Right ventricle myocardium superior (tissue), 1 donor: ENCODE data around the gene MCTP1. TPM values are rescaled to one million over a fixed set of nuclear protein-coding genes. Genes with fewer than 3 reads are reported as not detected.

Experiments
- ATAC-seq: fragments of 200-7000 bp; cut with Tn5 transposase; one replicate; pipeline ENCODE4 v1.9.1; 2020; ENCODE audit warnings: mild to moderate bottlenecking; ENCODE audit not compliant: poor library complexity
- DNase-seq: peaks from one replicate; pipeline ENCODE4 v3.0.0-alpha.2; 2020
- intact Hi-C: fragments of 100-400 bp; cut with DNase I; formaldehyde crosslinking; loops from one replicate; pipeline ENCODE4 v1.11.2; 2022
- total RNA-seq: library from RNA; stranded (reverse); fragmentation: NEBNext Ultra II Directional; extraction: Animal tissue kit (Norgen Biotek cat#: 25700); gene quantifications from one replicate; pipeline ENCODE4 v1.2.1, GENCODE V29; 2021
- donor health status: DM: no; HTN: yes; CAD: no; lungs with severe emphysema.

MCTP1 gene
- total RNA-seq, 1 donor from 2014 or later, result 7.1 TPM

- intact Hi-C loops, result no loop called here
- DNase-seq, result no peak
- ATAC-seq, result no peak
Measured at GRCh38 chr5:95093211-95093610, 191.7 kb downstream of the MCTP1 start.

GRCh38 chr5:95090774-95091173 lies 194.1 kb downstream of the MCTP1 start:
- no peak for ATAC-seq
- no peak for DNase-seq
- intact Hi-C loops, result no loop called here

GRCh38 chr5:95087816-95088317 lies 197.0 kb downstream of the MCTP1 start:
- peak; percentile 38 for DNase-seq
- intact Hi-C loops, result no loop called here
- peak; percentile 36 for ATAC-seq

GRCh38 chr5:95086927-95087815 lies 197.7 kb downstream of the MCTP1 start:
- intact Hi-C loops, result no loop called here
- DNase-seq (no peak), ATAC-seq (no peak)

- ATAC-seq (no peak), DNase-seq (no peak)
- intact Hi-C loops, result no loop called here
Measured at GRCh38 chr5:95084757-95085156, 200.1 kb downstream of the MCTP1 start.

GRCh38 chr5:95083606-95084005 lies 201.3 kb downstream of the MCTP1 start:
- intact Hi-C loops, result no loop called here

GRCh38 chr5:95081982-95082381 lies 202.9 kb downstream of the MCTP1 start:
- intact Hi-C loops, result no loop called here

More at GRCh38 chr5:95083606-95084005, 201.3 kb downstream of the MCTP1 start:
- ATAC-seq, result no peak
- DNase-seq, result no peak

GRCh38 chr5:95081500-95081960 lies 203.4 kb downstream of the MCTP1 start:
- intact Hi-C loops, result no loop called here
- DNase-seq, result peak; percentile 59
- peak; percentile 74 for ATAC-seq

More at GRCh38 chr5:95081982-95082381, 202.9 kb downstream of the MCTP1 start:
- DNase-seq (no peak), ATAC-seq (peak; percentile 12)

GRCh38 chr5:95080441-95080840 lies 204.5 kb downstream of the MCTP1 start:
- intact Hi-C loops, result no loop called here
- no peak for ATAC-seq
- no peak for DNase-seq

GRCh38 chr5:95080030-95080429 lies 204.9 kb downstream of the MCTP1 start:
- ATAC-seq, result no peak
- intact Hi-C loops, result no loop called here

GRCh38 chr5:95078868-95079267 lies 206.0 kb downstream of the MCTP1 start:
- intact Hi-C loops, result no loop called here
- DNase-seq (no peak), ATAC-seq (no peak)

More at GRCh38 chr5:95080030-95080429, 204.9 kb downstream of the MCTP1 start:
- no peak for DNase-seq

GRCh38 chr5:95076395-95077185 lies 208.3 kb downstream of the MCTP1 start:
- ATAC-seq, result no peak

GRCh38 chr5:95075111-95075510 lies 209.8 kb downstream of the MCTP1 start:
- DNase-seq (no peak), ATAC-seq (no peak)
- intact Hi-C loops, result no loop called here

More at GRCh38 chr5:95076395-95077185, 208.3 kb downstream of the MCTP1 start:
- DNase-seq, result no peak
- intact Hi-C loops, result no loop called here

GRCh38 chr5:95072281-95072680 lies 212.6 kb downstream of the MCTP1 start:
- intact Hi-C loops, result no loop called here
- DNase-seq (no peak), ATAC-seq (no peak)

- intact Hi-C loops, result no loop called here
- ATAC-seq (no peak), DNase-seq (no peak)
Measured at GRCh38 chr5:95070866-95071265, 214.0 kb downstream of the MCTP1 start.

- ATAC-seq (no peak), DNase-seq (no peak)
- intact Hi-C loops, result no loop called here
Measured at GRCh38 chr5:95070453-95070852, 214.4 kb downstream of the MCTP1 start.

GRCh38 chr5:95069948-95070347 lies 214.9 kb downstream of the MCTP1 start:
- intact Hi-C loops, result no loop called here
- ATAC-seq, result peak; percentile 62

GRCh38 chr5:95069021-95069420 lies 215.9 kb downstream of the MCTP1 start:
- intact Hi-C loops, result no loop called here
- ATAC-seq, result no peak
- no peak for DNase-seq

More at GRCh38 chr5:95069948-95070347, 214.9 kb downstream of the MCTP1 start:
- peak; percentile 47 for DNase-seq

GRCh38 chr5:95068289-95068910 lies 216.5 kb downstream of the MCTP1 start:
- DNase-seq (no peak), ATAC-seq (no peak)
- intact Hi-C loops, result no loop called here
